HEK293T (cell line): Measurements from ENCODE around the gene AOPEP.
"Not testable (repeated sequence)": the region's sequence is repeated elsewhere in the genome, so short reads cannot be mapped to it uniquely, and the experiment has no call there.

Source experiments
- ARNT ChIP-seq: fragments of 450-650 bp; IDR thresholded peaks from 2 replicates; pipeline ENCODE4 v1.6.1; 2017; ENCODE audit warnings: mild to moderate bottlenecking
- BHLHE40 ChIP-seq: fragments of 450-650 bp; IDR thresholded peaks from 2 replicates; pipeline ENCODE4 v1.6.1; 2016; ENCODE audit warnings: mild to moderate bottlenecking, moderate library complexity, borderline replicate concordance
- CTBP1 ChIP-seq: fragments of 450-650 bp; IDR thresholded peaks from 2 replicates; pipeline ENCODE4 v1.6.1; 2016; ENCODE audit warnings: borderline replicate concordance
- ELF4 ChIP-seq: fragments of 450-650 bp; IDR thresholded peaks from 2 replicates; pipeline ENCODE4 v1.6.1; 2017; ENCODE audit warnings: antibody characterized with exemption
- FOXA1 ChIP-seq: fragments of 450-650 bp; IDR thresholded peaks from 2 replicates; pipeline ENCODE4 v1.6.1; 2016; ENCODE audit warnings: mild to moderate bottlenecking
- FOXM1 ChIP-seq: fragments of 450-650 bp; IDR thresholded peaks from 2 replicates; pipeline ENCODE4 v1.6.1; 2017; ENCODE audit warnings: mild to moderate bottlenecking, borderline replicate concordance
- HDGF ChIP-seq: fragments of 450-650 bp; IDR thresholded peaks from 2 replicates; pipeline ENCODE4 v1.6.1; 2017; ENCODE audit warnings: antibody characterized with exemption, borderline replicate concordance
- L3MBTL2 ChIP-seq: fragments of 450-650 bp; conservative IDR thresholded peaks from 2 replicates; pipeline ENCODE4 v1.6.1; 2016; ENCODE audit warnings: mild to moderate bottlenecking
- LEF1 ChIP-seq: fragments of 450-650 bp; IDR thresholded peaks from 2 replicates; pipeline ENCODE4 v1.6.1; 2017; ENCODE audit warnings: mild to moderate bottlenecking, borderline replicate concordance
- NFRKB ChIP-seq: fragments of 450-650 bp; IDR thresholded peaks from 2 replicates; pipeline ENCODE4 v1.6.1; 2016; ENCODE audit warnings: mild to moderate bottlenecking, moderate library complexity
- SP1 ChIP-seq: fragments of 450-650 bp; IDR thresholded peaks from 2 replicates; pipeline ENCODE4 v1.6.1; 2017
- TARDBP ChIP-seq: fragments of 450-650 bp; IDR thresholded peaks from 2 replicates; pipeline ENCODE4 v1.6.1; 2016
- ZNF384 ChIP-seq: fragments of 450-650 bp; IDR thresholded peaks from 2 replicates; pipeline ENCODE4 v1.6.1; 2016
- TF ChIP-seq, protein P1 (sequence below): fragments of 450-650 bp; IDR thresholded peaks from 2 replicates; pipeline ENCODE4 v1.6.1; 2016

DNA sequence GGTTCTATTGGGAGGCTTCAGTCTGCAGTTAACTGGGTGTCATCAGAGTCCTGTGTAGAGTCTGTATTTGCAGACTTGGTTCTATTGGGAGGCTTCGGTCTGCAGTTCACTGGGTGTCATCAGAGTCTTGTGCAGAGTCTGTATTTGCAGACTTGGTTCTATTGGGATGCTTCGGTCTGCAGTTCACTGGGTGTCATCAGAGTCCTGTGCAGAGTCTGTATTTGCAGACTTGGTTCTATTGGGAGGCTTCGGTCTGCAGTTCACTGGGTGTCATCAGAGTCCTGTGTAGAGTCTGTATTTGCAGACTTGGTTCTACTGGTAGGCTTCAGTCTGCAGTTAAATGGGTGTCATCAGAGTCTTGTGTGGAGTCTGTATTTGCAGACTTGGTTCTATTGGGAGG lies 239.5 kb downstream of the AOPEP start:
- TF ChIP-seq BHLHE40, ARNT, FOXA1, L3MBTL2, NFRKB, LEF1, ELF4, FOXM1, TARDBP, SP1, ZNF384, CTBP1, HDGF: not testable (repeated sequence)
- TF ChIP-seq, protein P1, sequence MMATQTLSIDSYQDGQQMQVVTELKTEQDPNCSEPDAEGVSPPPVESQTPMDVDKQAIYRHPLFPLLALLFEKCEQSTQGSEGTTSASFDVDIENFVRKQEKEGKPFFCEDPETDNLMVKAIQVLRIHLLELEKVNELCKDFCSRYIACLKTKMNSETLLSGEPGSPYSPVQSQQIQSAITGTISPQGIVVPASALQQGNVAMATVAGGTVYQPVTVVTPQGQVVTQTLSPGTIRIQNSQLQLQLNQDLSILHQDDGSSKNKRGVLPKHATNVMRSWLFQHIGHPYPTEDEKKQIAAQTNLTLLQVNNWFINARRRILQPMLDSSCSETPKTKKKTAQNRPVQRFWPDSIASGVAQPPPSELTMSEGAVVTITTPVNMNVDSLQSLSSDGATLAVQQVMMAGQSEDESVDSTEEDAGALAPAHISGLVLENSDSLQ = not testable (repeated sequence)
